HepG2 (cell line): ENCODE data around the gene UBXN1. TPM values are rescaled to one million over a fixed set of nuclear protein-coding genes. Genes with fewer than 3 reads are reported as not detected.
A peak's percentile ranks its signal among the peaks of the same experiment; 100 is the strongest.

Experiments used
- BATF2 ChIP-seq: sonication (generic); formaldehyde crosslinking; IDR thresholded peaks from 2 replicates; pipeline ENCODE4 v1.8.0; 2022; ENCODE audit warnings: mild to moderate bottlenecking, missing genetic modification reagents, moderate library complexity
- GLI4 ChIP-seq: sonication (generic); formaldehyde crosslinking; IDR thresholded peaks from 2 replicates; pipeline ENCODE4 v1.5.1; 2020; ENCODE audit warnings: missing genetic modification reagents, mild to moderate bottlenecking, moderate library complexity, borderline replicate concordance
- HOXD1 ChIP-seq: sonication (generic); formaldehyde crosslinking; IDR thresholded peaks from 2 replicates; pipeline ENCODE4 v1.5.0; 2020; ENCODE audit warnings: missing genetic modification reagents
- IRX3 ChIP-seq: sonication (generic); formaldehyde crosslinking; IDR thresholded peaks from 2 replicates; pipeline ENCODE4 v1.8.1; 2023; ENCODE audit warnings: mild to moderate bottlenecking, low read depth, missing genetic modification reagents, borderline replicate concordance
- JUND ChIP-seq: sonication (generic); formaldehyde crosslinking; IDR thresholded peaks from 2 replicates; pipeline ENCODE4 v1.8.0; 2022; ENCODE audit warnings: mild to moderate bottlenecking, missing genetic modification reagents
- POLR2G ChIP-seq: fragments of 200-400 bp; formaldehyde crosslinking; IDR thresholded peaks from 2 replicates; pipeline ENCODE4 v1.6.1; 2018; ENCODE audit warnings: mild to moderate bottlenecking, low read depth, low read length, moderate library complexity
- PPARG ChIP-seq: conservative IDR thresholded peaks from 2 replicates; pipeline ENCODE4 v1.6.1; 2016; ENCODE audit warnings: missing biosample characterization, missing genetic modification reagents
- TFDP2 ChIP-seq: sonication (generic); formaldehyde crosslinking; IDR thresholded peaks from 2 replicates; pipeline ENCODE4 v1.4.0; 2020; ENCODE audit warnings: missing genetic modification reagents
- TRAFD1 ChIP-seq: sonication (generic); formaldehyde crosslinking; IDR thresholded peaks from 2 replicates; pipeline ENCODE4 v1.5.1; 2020; ENCODE audit warnings: missing genetic modification reagents, mild to moderate bottlenecking, borderline replicate concordance
- ZBTB7A ChIP-seq: sonication (generic); formaldehyde crosslinking; IDR thresholded peaks from 2 replicates; pipeline ENCODE4 v1.8.0; 2022; ENCODE audit warnings: mild to moderate bottlenecking, missing genetic modification reagents
- ZMYM4 ChIP-seq: sonication (generic); formaldehyde crosslinking; IDR thresholded peaks from 2 replicates; pipeline ENCODE4 v1.8.1; 2023; ENCODE audit warnings: mild to moderate bottlenecking, missing genetic modification reagents
- ZNF264 ChIP-seq: sonication (generic); formaldehyde crosslinking; IDR thresholded peaks from 2 replicates; pipeline ENCODE4 v1.4.0; 2020; ENCODE audit warnings: missing genetic modification reagents
- ZNF280B ChIP-seq: sonication (generic); formaldehyde crosslinking; IDR thresholded peaks from 2 replicates; pipeline ENCODE4 v1.5.0; 2020; ENCODE audit warnings: missing genetic modification reagents, mild to moderate bottlenecking, borderline replicate concordance
- ZNF343 ChIP-seq: sonication (generic); formaldehyde crosslinking; IDR thresholded peaks from 2 replicates; pipeline ENCODE4 v1.4.0; 2020; ENCODE audit warnings: mild to moderate bottlenecking, missing genetic modification reagents
- ZNF546 ChIP-seq: sonication (generic); formaldehyde crosslinking; conservative IDR thresholded peaks from 2 replicates; pipeline ENCODE4 v1.8.1; 2023; ENCODE audit warnings: mild to moderate bottlenecking, missing genetic modification reagents
- ZNF558 ChIP-seq: sonication (generic); formaldehyde crosslinking; IDR thresholded peaks from 2 replicates; pipeline ENCODE4 v1.9.0; 2022; ENCODE audit warnings: mild to moderate bottlenecking, missing genetic modification reagents, borderline replicate concordance
- ZNF563 ChIP-seq: sonication (generic); formaldehyde crosslinking; IDR thresholded peaks from 2 replicates; pipeline ENCODE4 v1.8.0; 2022; ENCODE audit warnings: mild to moderate bottlenecking, moderate library complexity, missing genetic modification reagents
- ZNF709 ChIP-seq: sonication (generic); formaldehyde crosslinking; IDR thresholded peaks from 2 replicates; pipeline ENCODE4 v1.5.0; 2020; ENCODE audit warnings: mild to moderate bottlenecking, missing genetic modification reagents
- ZNF768 ChIP-seq: sonication (generic); formaldehyde crosslinking; IDR thresholded peaks from 2 replicates; pipeline ENCODE4 v1.4.0; 2020; ENCODE audit warnings: missing genetic modification reagents
- polyA plus RNA-seq, 8 experiments: library from polyadenylated mRNA; depleted of rRNA in 3 of 8; stranded (reverse) in 7 of 8; unstranded in 1 of 8; fragments of >200 nt; fragmentation: Illumina TruSeq in 4 of 8; extraction: Trizol in 4 of 8; gene quantifications; 2 replicates each; pipeline versions ENCODE4 v1.2.1 to v1.2.3, GENCODE V29; 2011 to 2016; ENCODE audit warnings: low read depth in 4 of 8, missing spikeins in 1 of 8, mixed read lengths in 1 of 8; ENCODE audit not compliant: insufficient read depth in 1 of 8
- total RNA-seq, 5 experiments: library from RNA; depleted of rRNA; stranded (reverse); fragments of >200 nt; fragmentation: Illumina TruSeq; extraction: Trizol; gene quantifications; 2 replicates each; pipeline ENCODE4 v1.2.3, GENCODE V29; 2016; ENCODE audit warnings: low read depth in 1 of 5
- TF ChIP-seq, protein P1 (sequence below): sonication (generic); formaldehyde crosslinking; IDR thresholded peaks from 2 replicates; pipeline ENCODE4 v1.8.1; 2023; ENCODE audit warnings: missing genetic modification reagents, inconsistent platforms, borderline replicate concordance
- TF ChIP-seq, protein P2 (sequence below): sonication (generic); formaldehyde crosslinking; IDR thresholded peaks from 2 replicates; pipeline ENCODE4 v1.4.0; 2020; ENCODE audit warnings: mild to moderate bottlenecking, missing genetic modification reagents

UBXN1 gene
- total and polyA plus RNA-seq, 2 of the 13 experiments (the other 11 are each of a cell fraction or from before 2014, with no cell fraction given): 47.5 to 52.4 TPM

DNA sequence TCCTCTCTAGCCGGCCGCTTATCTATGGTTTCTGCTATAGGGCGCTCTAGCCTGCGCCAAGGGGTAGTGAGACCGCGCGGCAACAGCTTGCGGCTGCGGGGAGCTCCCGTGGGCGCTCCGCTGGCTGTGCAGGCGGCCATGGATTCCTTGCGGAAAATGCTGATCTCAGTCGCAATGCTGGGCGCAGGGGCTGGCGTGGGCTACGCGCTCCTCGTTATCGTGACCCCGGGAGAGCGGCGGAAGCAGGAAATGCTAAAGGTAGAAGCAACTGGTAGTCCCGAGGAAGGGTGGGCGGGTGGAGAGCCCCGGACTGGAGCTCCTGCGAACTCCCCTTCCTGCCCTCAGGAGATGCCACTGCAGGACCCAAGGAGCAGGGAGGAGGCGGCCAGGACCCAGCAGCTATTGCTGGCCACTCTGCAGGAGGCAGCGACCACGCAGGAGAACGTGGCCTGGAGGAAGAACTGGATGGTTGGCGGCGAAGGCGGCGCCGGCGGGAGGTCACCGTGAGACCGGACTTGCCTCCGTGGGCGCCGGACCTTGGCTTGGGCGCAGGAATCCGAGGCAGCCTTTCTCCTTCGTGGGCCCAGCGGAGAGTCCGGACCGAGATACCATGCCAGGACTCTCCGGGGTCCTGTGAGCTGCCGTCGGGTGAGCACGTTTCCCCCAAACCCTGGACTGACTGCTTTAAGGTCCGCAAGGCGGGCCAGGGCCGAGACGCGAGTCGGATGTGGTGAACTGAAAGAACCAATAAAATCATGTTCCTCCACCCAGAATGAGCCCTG lies 7.1 kb downstream of the UBXN1 start, which contains the start of the genes LBHD1 and UQCC3 (continued):
- TF ChIP-seq POLR2G (peak; percentile 92), BATF2 (CRISPR knock-in tag) (0 out of 2 replicates have a peak, but pooled peaks have one; percentile 22), ZNF280B (peak; percentile 51; the same call in 1 of the 2 replicates), IRX3 (CRISPR knock-in tag) (no peak), ZBTB7A (CRISPR knock-in tag) (peak; percentile 30; the same call in 1 of the 2 replicates), TRAFD1 (no peak), PPARG (no peak), ZNF709 (CRISPR knock-in tag) (peak; percentile 54; the same call in 1 of the 2 replicates), ZNF563 (CRISPR knock-in tag) (peak; percentile 78), ZNF264 (CRISPR knock-in tag) (no peak; the same call in 1 of the 2 replicates), ZNF558 (peak; percentile 93; the same call in 1 of the 2 replicates), ZNF768 (CRISPR knock-in tag) (peak; percentile 65; the same call in 1 of the 2 replicates), ZNF343 (no peak), ZMYM4 (CRISPR knock-in tag) (peak; percentile 35; the same call in 1 of the 2 replicates), JUND (CRISPR knock-in tag) (no peak), ZNF546 (CRISPR knock-in tag) (no peak), GLI4 (CRISPR knock-in tag) (no peak), HOXD1 (no peak), TFDP2 (peak; percentile 59)
- TF ChIP-seq, protein P1, sequence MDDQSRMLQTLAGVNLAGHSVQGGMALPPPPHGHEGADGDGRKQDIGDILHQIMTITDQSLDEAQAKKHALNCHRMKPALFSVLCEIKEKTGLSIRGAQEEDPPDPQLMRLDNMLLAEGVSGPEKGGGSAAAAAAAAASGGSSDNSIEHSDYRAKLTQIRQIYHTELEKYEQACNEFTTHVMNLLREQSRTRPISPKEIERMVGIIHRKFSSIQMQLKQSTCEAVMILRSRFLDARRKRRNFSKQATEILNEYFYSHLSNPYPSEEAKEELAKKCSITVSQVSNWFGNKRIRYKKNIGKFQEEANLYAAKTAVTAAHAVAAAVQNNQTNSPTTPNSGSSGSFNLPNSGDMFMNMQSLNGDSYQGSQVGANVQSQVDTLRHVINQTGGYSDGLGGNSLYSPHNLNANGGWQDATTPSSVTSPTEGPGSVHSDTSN (CRISPR knock-in tag): no peak
- TF ChIP-seq, protein P2, sequence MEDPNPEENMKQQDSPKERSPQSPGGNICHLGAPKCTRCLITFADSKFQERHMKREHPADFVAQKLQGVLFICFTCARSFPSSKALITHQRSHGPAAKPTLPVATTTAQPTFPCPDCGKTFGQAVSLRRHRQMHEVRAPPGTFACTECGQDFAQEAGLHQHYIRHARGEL (CRISPR knock-in tag): no peak
